ENCODE measurements around the gene PTGER4. TPM values are rescaled to one million over a fixed set of nuclear protein-coding genes. Genes with fewer than 3 reads are reported as not detected.
"Not testable (repeated sequence)": the region's sequence is repeated elsewhere in the genome, so short reads cannot be mapped to it uniquely, and the experiment has no call there.

PTGER4 gene
- total RNA-seq, 2 donors from 2014 or later, result 144 to 154 TPM

DNA sequence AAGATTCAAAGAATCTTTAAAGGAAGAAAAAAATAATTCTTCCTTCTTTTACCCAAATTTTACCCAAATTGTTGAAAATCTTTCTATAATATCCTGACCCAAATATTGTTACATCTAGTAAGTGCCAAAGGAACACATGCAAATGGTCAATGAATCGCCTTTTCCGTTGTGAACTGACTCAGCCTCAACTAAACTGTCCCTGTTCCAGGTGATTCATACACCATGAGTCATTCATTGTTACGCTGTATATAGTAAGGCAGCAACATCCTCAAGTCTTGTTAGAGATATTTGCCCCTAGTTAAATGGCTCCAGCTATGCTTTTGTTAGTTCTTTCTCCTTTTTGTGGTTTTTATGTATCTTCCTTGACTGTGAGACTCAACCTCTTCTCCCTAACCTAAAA, 9.7 kb downstream of the PTGER4 start:
- Mint-ChIP-seq H3K4me3 (peak overlapping the region; percentile 100), H3K9me3 (no peaks in the 10 kb centered on the region), H3K4me1 (ENCODE audit: low read depth in 2 of 2) (peaks cover 67 to 71% of the 10 kb centered on the region in 2 donors), H3K36me3 (peaks cover 68% of the 10 kb centered on the region), H3K27ac (peak overlapping the region; percentile 94 to 100), H3K27me3 (no peaks in the 10 kb centered on the region)
- peak; percentile 87 to 92 for ATAC-seq
- peak; percentile 70 for DNase-seq (ENCODE audit: low spot score)

GRCh38 chr5:40690267-40690666, 10.6 kb downstream of the PTGER4 start:
- Mint-ChIP-seq H3K36me3 (peaks cover 68% of the 10 kb centered on the region), H3K27me3 (no peaks in the 10 kb centered on the region), H3K9me3 (no peaks in the 10 kb centered on the region), H3K4me3 (peak overlapping the region; percentile 100), H3K27ac (peak overlapping the region; percentile 94 to 100), H3K4me1 (ENCODE audit: low read depth in 2 of 2) (peaks cover 64 to 66% of the 10 kb centered on the region in 2 donors)
- no peak for ATAC-seq
- no peak for DNase-seq (ENCODE audit: low spot score)

DNA sequence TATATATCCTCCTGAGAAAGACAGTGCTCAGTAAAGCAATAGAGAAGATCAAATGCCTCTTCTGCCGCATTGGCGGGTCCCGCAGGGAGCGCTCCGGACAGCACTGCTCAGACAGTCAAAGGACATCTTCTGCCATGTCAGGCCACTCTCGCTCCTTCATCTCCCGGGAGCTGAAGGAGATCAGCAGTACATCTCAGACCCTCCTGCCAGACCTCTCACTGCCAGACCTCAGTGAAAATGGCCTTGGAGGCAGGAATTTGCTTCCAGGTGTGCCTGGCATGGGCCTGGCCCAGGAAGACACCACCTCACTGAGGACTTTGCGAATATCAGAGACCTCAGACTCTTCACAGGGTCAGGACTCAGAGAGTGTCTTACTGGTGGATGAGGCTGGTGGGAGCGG, 12.2 kb downstream of the PTGER4 start:
- H3K4me3 Mint-ChIP-seq, result peak overlapping the region; percentile 100
- H3K36me3 Mint-ChIP-seq, result peaks cover 60% of the 10 kb centered on the region
- no peaks in the 10 kb centered on the region for H3K27me3 Mint-ChIP-seq
- H3K27ac Mint-ChIP-seq, result peak overlapping the region; percentile 94 to 100
- no peak for ATAC-seq
- no peak for DNase-seq (ENCODE audit: low spot score)
- peaks cover 55 to 60% of the 10 kb centered on the region in 2 donors for H3K4me1 Mint-ChIP-seq (ENCODE audit: low read depth in 2 of 2)
- H3K9me3 Mint-ChIP-seq, result peaks cover 4% of the 10 kb centered on the region

GRCh38 chr5:40694433-40694832, 14.7 kb downstream of the PTGER4 start:
- peaks cover 51% of the 10 kb centered on the region for H3K36me3 Mint-ChIP-seq
- peaks cover 4% of the 10 kb centered on the region for H3K9me3 Mint-ChIP-seq
- DNase-seq (ENCODE audit: low spot score) (no peak), ATAC-seq (no peak)
- H3K27me3 Mint-ChIP-seq, result no peaks in the 10 kb centered on the region
- H3K27ac Mint-ChIP-seq, result peak overlapping the region; percentile 62 to 70
- H3K4me1 Mint-ChIP-seq (ENCODE audit: low read depth in 2 of 2), result peaks cover 30 to 40% of the 10 kb centered on the region in 2 donors
- no peak overlapping the region for H3K4me3 Mint-ChIP-seq

DNA sequence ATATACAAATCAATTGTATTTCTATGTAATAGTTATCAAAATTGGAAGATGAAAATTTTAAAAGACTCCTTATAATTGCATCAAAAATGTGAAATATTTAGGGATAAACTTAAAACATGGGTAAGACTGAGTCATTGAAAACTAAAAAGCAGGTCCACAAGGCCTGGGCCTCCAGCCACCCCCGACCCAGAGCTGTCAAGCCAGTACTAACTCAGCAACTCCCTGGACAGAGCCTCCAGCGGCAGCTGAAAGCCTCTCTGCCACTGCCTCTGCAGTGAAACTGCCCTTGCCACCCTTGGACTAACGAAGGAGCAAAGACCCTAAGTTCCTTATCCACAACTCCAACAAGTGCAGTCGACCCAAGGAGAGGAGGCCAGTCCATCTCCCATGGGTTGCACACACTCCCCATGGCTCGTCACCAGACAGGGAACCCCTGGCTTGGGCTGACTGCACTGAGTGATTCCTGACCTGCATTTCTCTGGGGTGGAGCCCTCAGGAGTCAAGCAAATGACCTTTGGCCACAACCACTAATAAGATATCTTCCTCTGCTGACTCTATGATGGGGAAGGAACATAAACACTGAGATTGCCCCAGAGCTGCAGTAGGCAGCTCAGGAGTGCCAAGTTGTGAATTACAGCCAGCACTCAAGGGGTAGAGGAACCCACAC, 20.5 kb downstream of the PTGER4 start:
- peaks cover 70% of the 10 kb centered on the region for H3K36me3 Mint-ChIP-seq
- peaks cover 36% of the 10 kb centered on the region for H3K9me3 Mint-ChIP-seq
- H3K27me3 Mint-ChIP-seq, result no peaks in the 10 kb centered on the region
- H3K4me1 Mint-ChIP-seq (ENCODE audit: low read depth in 2 of 2), result peaks cover 5 to 19% of the 10 kb centered on the region in 2 donors
- DNase-seq (ENCODE audit: low spot score) (no peak), ATAC-seq (peak in 1 of 2 donors; percentile 28)
- H3K4me3 Mint-ChIP-seq, result no peak overlapping the region
- H3K27ac Mint-ChIP-seq, result no peak overlapping the region

GRCh38 chr5:40702027-40702426, 22.3 kb downstream of the PTGER4 start:
- not testable (repeated sequence) for ATAC-seq; H3K4me3 Mint-ChIP-seq; DNase-seq (ENCODE audit: low spot score); H3K27ac Mint-ChIP-seq; H3K4me1 Mint-ChIP-seq (ENCODE audit: low read depth in 2 of 2); H3K27me3 Mint-ChIP-seq
- Mint-ChIP-seq H3K9me3 (peaks cover 41% of the 10 kb centered on the region), H3K36me3 (peaks cover 76% of the 10 kb centered on the region)

DNA sequence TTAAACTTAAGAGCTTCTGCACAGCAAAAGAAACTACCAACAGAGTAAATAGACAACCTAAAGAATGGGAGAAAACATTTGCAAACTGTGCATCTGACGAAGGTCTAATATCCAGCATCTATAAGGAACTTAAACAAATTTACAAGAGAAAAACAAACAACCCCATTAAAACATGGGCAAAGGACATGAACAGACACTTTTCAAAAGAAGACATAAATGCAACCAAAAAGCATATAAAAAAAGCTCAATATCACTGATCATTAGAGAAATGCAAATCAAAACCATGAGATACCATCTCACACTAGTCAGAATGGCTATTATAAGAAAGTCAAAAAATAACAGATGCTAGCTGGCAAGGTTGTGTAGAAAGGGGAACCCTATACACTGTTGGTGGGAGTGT, 25.8 kb downstream of the PTGER4 start:
- H3K36me3 Mint-ChIP-seq, result peaks cover 85% of the 10 kb centered on the region
- DNase-seq (ENCODE audit: low spot score); H3K27ac Mint-ChIP-seq; H3K27me3 Mint-ChIP-seq; H3K4me1 Mint-ChIP-seq (ENCODE audit: low read depth in 2 of 2); H3K4me3 Mint-ChIP-seq; ATAC-seq: not testable (repeated sequence)
- H3K9me3 Mint-ChIP-seq, result peaks cover 47% of the 10 kb centered on the region

DNA sequence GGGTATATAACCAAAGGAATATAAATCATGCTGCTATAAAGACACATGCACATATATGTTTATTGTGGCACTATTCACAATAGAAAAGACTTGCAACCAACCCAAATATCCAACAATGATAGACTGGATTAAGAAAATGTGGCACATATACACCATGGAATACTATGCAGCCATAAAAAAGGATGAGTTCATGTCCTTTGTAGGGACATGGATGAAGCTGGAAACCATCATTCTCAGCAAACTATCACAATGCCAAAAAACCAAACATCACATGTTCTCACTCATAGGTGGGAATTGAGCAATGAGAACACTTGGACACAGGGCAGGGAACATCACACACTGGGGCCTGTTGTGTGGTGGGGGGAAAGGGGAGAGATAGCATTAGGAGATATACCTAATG, 30.9 kb downstream of the PTGER4 start:
- H3K27me3 Mint-ChIP-seq, result not testable (repeated sequence)
- peaks cover 37% of the 10 kb centered on the region for H3K36me3 Mint-ChIP-seq

GRCh38 chr5:40714001-40714400, 34.3 kb downstream of the PTGER4 start:
- no peak for DNase-seq (ENCODE audit: low spot score)
- Mint-ChIP-seq H3K27me3 (no peaks in the 10 kb centered on the region), H3K4me1 (ENCODE audit: low read depth in 2 of 2) (peaks cover 6 to 7% of the 10 kb centered on the region in 2 donors), H3K36me3 (peaks cover 16% of the 10 kb centered on the region), H3K27ac (no peak overlapping the region), H3K4me3 (no peak overlapping the region), H3K9me3 (no peaks in the 10 kb centered on the region)
- no peak for ATAC-seq

More for the DNA sequence above, 30.9 kb downstream of the PTGER4 start:
- not testable (repeated sequence) for H3K27ac Mint-ChIP-seq; DNase-seq (ENCODE audit: low spot score); ATAC-seq; H3K4me3 Mint-ChIP-seq; H3K4me1 Mint-ChIP-seq (ENCODE audit: low read depth in 2 of 2)
- peaks cover 11% of the 10 kb centered on the region for H3K9me3 Mint-ChIP-seq

GRCh38 chr5:40716000-40716399, 36.3 kb downstream of the PTGER4 start:
- Mint-ChIP-seq H3K4me1 (ENCODE audit: low read depth in 2 of 2) (peaks cover 6 to 7% of the 10 kb centered on the region in 2 donors), H3K27ac (no peak overlapping the region), H3K36me3 (peaks cover 15% of the 10 kb centered on the region), H3K4me3 (no peak overlapping the region), H3K27me3 (no peaks in the 10 kb centered on the region), H3K9me3 (no peaks in the 10 kb centered on the region)
- no peak for ATAC-seq
- no peak for DNase-seq (ENCODE audit: low spot score)

- Mint-ChIP-seq H3K4me1 (ENCODE audit: low read depth in 2 of 2) (peaks cover 6 to 7% of the 10 kb centered on the region in 2 donors), H3K4me3 (no peak overlapping the region), H3K27ac (no peak overlapping the region), H3K9me3 (peaks cover 3% of the 10 kb centered on the region), H3K36me3 (peaks cover 21% of the 10 kb centered on the region), H3K27me3 (no peaks in the 10 kb centered on the region)
- no peak for DNase-seq (ENCODE audit: low spot score)
- ATAC-seq, result no peak
These were observed 36.9 kb downstream of the PTGER4 start for GRCh38 chr5:40716590-40716989.

GRCh38 chr5:40717281-40717680, 37.6 kb downstream of the PTGER4 start:
- Mint-ChIP-seq H3K4me3 (no peak overlapping the region), H3K27me3 (no peaks in the 10 kb centered on the region), H3K27ac (no peak overlapping the region), H3K36me3 (peaks cover 23% of the 10 kb centered on the region), H3K4me1 (ENCODE audit: low read depth in 2 of 2) (peaks cover 6 to 7% of the 10 kb centered on the region in 2 donors), H3K9me3 (peaks cover 3% of the 10 kb centered on the region)
- DNase-seq (ENCODE audit: low spot score) (no peak), ATAC-seq (no peak)

DNA sequence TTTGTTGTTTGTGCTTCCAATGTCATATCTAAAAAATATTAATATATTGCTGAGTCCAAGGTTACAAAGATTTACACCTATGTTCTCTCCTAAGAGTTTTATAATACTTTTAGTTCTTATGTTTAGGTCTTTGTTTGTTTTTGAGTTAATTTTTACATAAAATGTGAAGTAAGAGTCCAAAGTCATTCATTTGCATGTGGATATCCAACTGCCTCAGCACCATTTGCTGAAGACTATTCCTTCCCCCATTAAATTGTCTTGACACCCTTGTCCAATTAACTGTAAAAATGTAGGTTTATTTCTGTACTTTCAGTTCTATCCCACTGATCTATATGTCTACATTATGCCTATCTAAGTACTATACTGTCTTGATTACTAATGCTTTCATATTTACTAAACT, 40.4 kb downstream of the PTGER4 start:
- Mint-ChIP-seq H3K36me3 (peaks cover 23% of the 10 kb centered on the region), H3K4me1 (ENCODE audit: low read depth in 2 of 2) (peaks cover 6 to 7% of the 10 kb centered on the region in 2 donors), H3K9me3 (peaks cover 3% of the 10 kb centered on the region), H3K4me3 (no peak overlapping the region), H3K27ac (no peak overlapping the region), H3K27me3 (no peaks in the 10 kb centered on the region)
- DNase-seq (ENCODE audit: low spot score) (no peak), ATAC-seq (no peak)

GRCh38 chr5:40722497-40722911, 42.8 kb downstream of the PTGER4 start:
- not testable (repeated sequence) for H3K4me3 Mint-ChIP-seq; H3K27ac Mint-ChIP-seq; H3K4me1 Mint-ChIP-seq (ENCODE audit: low read depth in 2 of 2); ATAC-seq; H3K9me3 Mint-ChIP-seq; H3K27me3 Mint-ChIP-seq; DNase-seq (ENCODE audit: low spot score)
- peaks cover 18% of the 10 kb centered on the region for H3K36me3 Mint-ChIP-seq

DNA sequence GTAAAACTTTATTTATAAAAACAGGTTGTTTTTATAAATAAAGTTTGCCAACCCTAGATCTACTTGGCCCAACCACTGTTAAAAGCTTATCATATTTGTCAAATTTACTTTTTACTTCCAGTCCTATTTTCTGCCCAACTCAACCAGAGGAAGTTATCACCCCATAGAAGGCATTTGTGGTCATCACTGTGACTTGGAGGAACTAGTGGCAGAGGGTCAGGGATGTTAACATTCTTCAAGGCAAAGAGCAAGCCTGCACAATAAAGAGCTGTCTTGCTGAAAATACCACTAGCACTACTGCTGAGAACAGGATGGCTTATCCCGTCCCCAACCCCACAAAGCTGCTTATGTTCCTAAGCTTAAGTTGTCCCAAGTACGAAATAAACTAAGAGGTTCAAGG, 53.7 kb downstream of the PTGER4 start:
- Mint-ChIP-seq H3K36me3 (peaks cover 12% of the 10 kb centered on the region), H3K27me3 (no peaks in the 10 kb centered on the region)

More for the DNA sequence above, 53.7 kb downstream of the PTGER4 start:
- DNase-seq (ENCODE audit: low spot score) (no peak), ATAC-seq (no peak)
- H3K27ac Mint-ChIP-seq, result no peak overlapping the region
- no peak overlapping the region for H3K4me3 Mint-ChIP-seq
- peaks cover 24 to 35% of the 10 kb centered on the region in 2 donors for H3K4me1 Mint-ChIP-seq (ENCODE audit: low read depth in 2 of 2)
- no peaks in the 10 kb centered on the region for H3K9me3 Mint-ChIP-seq

Data from natural killer cell treated with Interleukin-12 subunit alpha and Interleukin-12 subunit beta and Interleukin-15 and Interleukin-18, amount 100 ng/mL, for 72 hours (primary cell).